Neural cell (in vitro differentiated cells): ENCODE results near the gene PLA2G4F. TPM values are rescaled to one million over a fixed set of nuclear protein-coding genes. Genes with fewer than 3 reads are reported as not detected.

Experiments used
- H2AFZ ChIP-seq: fragments of 200-600, 300-800 bp; sonication (generic), shearing (Covaris generic); 2 replicates; pipeline ENCODE4 v1.6.0; 2014; ENCODE audit warnings: low read depth, mild to moderate bottlenecking, antibody characterized with exemption, low read length, moderate library complexity
- H3F3A ChIP-seq: fragments of 200-600 bp; shearing (Covaris generic); 2 replicates; pipeline ENCODE4 v1.6.1; 2016; ENCODE audit warnings: mild to moderate bottlenecking, moderate library complexity, mixed read lengths, antibody characterized with exemption, low read length; ENCODE audit not compliant: insufficient read depth, poor library complexity, severe bottlenecking
- H3K27ac ChIP-seq: fragments of 200-600, 300-800 bp; sonication (generic), shearing (Covaris generic); 2 replicates; pipeline ENCODE4 v1.5.1; 2014; ENCODE audit warnings: mild to moderate bottlenecking, low read length, moderate library complexity
- H3K27me3 ChIP-seq: fragments of 300-800, 200-600 bp; sonication (generic), shearing (Covaris generic); 2 replicates; pipeline ENCODE4 v1.6.0; 2014; ENCODE audit warnings: mild to moderate bottlenecking, low read depth, low read length, moderate library complexity; ENCODE audit not compliant: insufficient read depth
- H3K36me3 ChIP-seq: fragments of 300-800, 200-600 bp; sonication (generic), shearing (Covaris generic); 2 replicates; pipeline ENCODE4 v1.5.1; 2014; ENCODE audit warnings: mild to moderate bottlenecking, antibody characterized with exemption, low read length, moderate library complexity; ENCODE audit not compliant: insufficient read depth
- H3K4me2 ChIP-seq: fragments of 300-800, 200-600 bp; sonication (generic), shearing (Covaris generic); 2 replicates; pipeline ENCODE4 v1.6.0; 2014; ENCODE audit warnings: mild to moderate bottlenecking, low read length
- H3K4me3 ChIP-seq: fragments of 300-800, 200-600 bp; sonication (generic), shearing (Covaris generic); 2 replicates; pipeline ENCODE4 v1.5.1; 2014; ENCODE audit warnings: mild to moderate bottlenecking, low read length, moderate library complexity
- H3K79me2 ChIP-seq: fragments of 200-600 bp; shearing (Covaris generic); replicated peaks from 2 replicates; pipeline ENCODE4 v1.6.0; 2014; ENCODE audit warnings: mild to moderate bottlenecking, low read length, moderate library complexity; ENCODE audit not compliant: insufficient read depth
- H3K9ac ChIP-seq: fragments of 300-800, 200-600 bp; sonication (generic), shearing (Covaris generic); 2 replicates; pipeline ENCODE4 v1.6.1; 2016; ENCODE audit warnings: mild to moderate bottlenecking, low read length, mixed read lengths
- H3K9me2 ChIP-seq: fragments of 200-600 bp; shearing (Covaris generic); 2 replicates; pipeline ENCODE4 v1.6.1; 2016; ENCODE audit warnings: mild to moderate bottlenecking, low read length, mixed read lengths; ENCODE audit not compliant: insufficient read depth
- H3K9me3 ChIP-seq: fragments of 200-600, 300-800 bp; sonication (generic), shearing (Covaris generic); 2 replicates; pipeline ENCODE4 v1.6.1; 2016; ENCODE audit warnings: mild to moderate bottlenecking, mixed run types, low read length, moderate library complexity, mixed read lengths
- H4K20me1 ChIP-seq: fragments of 200-600 bp; shearing (Covaris generic); 2 replicates; pipeline ENCODE4 v1.6.1; 2016; ENCODE audit warnings: mild to moderate bottlenecking, mixed run types; ENCODE audit not compliant: insufficient read depth
- EP300 ChIP-seq: fragments of 450-650 bp; conservative IDR thresholded peaks from 2 replicates; pipeline ENCODE4 v1.6.1; 2014; ENCODE audit warnings: antibody characterized with exemption, mild to moderate bottlenecking, moderate library complexity; ENCODE audit not compliant: poor library complexity, severe bottlenecking
- EZH2 ChIP-seq: fragments of 200-600, 300-800 bp; shearing (Covaris generic), sonication (generic); IDR thresholded peaks from 2 replicates; pipeline ENCODE4 v1.6.1; 2014; ENCODE audit warnings: antibody characterized with exemption, low read length, borderline replicate concordance, mild to moderate bottlenecking; ENCODE audit not compliant: insufficient read depth, poor library complexity, severe bottlenecking
- MXI1 ChIP-seq: fragments of 450-650 bp; conservative IDR thresholded peaks from 2 replicates; pipeline ENCODE4 v1.6.1; 2014; ENCODE audit warnings: antibody characterized with exemption, mild to moderate bottlenecking; ENCODE audit not compliant: poor library complexity, severe bottlenecking
- POLR2AphosphoS5 ChIP-seq: IDR thresholded peaks from 2 replicates; pipeline ENCODE4 v1.6.1; 2012
- RAD21 ChIP-seq: fragments of 450-650 bp; conservative IDR thresholded peaks from 2 replicates; pipeline ENCODE4 v1.6.1; 2014; ENCODE audit warnings: antibody characterized with exemption, mild to moderate bottlenecking, moderate library complexity
- SMC3 ChIP-seq: fragments of 450-650 bp; conservative IDR thresholded peaks from 2 replicates; pipeline ENCODE4 v1.6.1; 2014; ENCODE audit warnings: antibody characterized with exemption, mild to moderate bottlenecking, moderate library complexity; ENCODE audit not compliant: poor library complexity
- TAF1 ChIP-seq: IDR thresholded peaks from 2 replicates; pipeline ENCODE4 v1.6.1; 2012; ENCODE audit warnings: low read depth
- polyA plus RNA-seq: library from polyadenylated mRNA; depleted of rRNA; stranded (reverse); fragments of >200 nt; gene quantifications from 2 replicates; pipeline ENCODE4 v1.2.3, GENCODE V29; 2014
- TF ChIP-seq, protein P1 (sequence below): IDR thresholded peaks from 2 replicates; pipeline ENCODE4 v1.6.1; 2012; ENCODE audit warnings: borderline replicate concordance
- TF ChIP-seq, protein P2 (sequence below): fragments of 450-650 bp; IDR thresholded peaks from 2 replicates; pipeline ENCODE4 v1.5.1; 2014; ENCODE audit warnings: antibody characterized with exemption, mild to moderate bottlenecking, moderate library complexity; ENCODE audit not compliant: poor library complexity, severe bottlenecking

PLA2G4F gene
- polyA plus RNA-seq, 1 donor from 2014 or later, result not detected

DNA sequence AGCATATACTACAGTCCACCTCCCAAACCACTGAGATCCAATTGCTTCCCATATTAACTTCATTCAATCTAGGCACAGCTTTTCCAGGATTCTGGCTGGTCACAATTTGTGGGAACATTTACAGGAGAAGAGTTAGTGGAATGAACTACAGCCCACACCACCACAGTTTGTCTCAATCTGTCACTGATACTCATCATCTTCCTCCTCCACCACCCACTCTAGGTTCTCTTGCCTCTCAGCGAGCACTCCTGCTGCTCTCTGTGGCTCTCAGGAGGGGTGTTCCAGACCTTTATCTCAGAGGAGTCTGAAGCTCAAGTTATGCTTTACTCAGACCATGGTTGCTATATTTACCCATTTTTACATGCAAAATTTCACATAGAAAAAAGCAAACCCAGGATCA, 36.2 kb downstream of the PLA2G4F start:
- TF ChIP-seq RAD21, result no peak
- TF ChIP-seq, protein P1, sequence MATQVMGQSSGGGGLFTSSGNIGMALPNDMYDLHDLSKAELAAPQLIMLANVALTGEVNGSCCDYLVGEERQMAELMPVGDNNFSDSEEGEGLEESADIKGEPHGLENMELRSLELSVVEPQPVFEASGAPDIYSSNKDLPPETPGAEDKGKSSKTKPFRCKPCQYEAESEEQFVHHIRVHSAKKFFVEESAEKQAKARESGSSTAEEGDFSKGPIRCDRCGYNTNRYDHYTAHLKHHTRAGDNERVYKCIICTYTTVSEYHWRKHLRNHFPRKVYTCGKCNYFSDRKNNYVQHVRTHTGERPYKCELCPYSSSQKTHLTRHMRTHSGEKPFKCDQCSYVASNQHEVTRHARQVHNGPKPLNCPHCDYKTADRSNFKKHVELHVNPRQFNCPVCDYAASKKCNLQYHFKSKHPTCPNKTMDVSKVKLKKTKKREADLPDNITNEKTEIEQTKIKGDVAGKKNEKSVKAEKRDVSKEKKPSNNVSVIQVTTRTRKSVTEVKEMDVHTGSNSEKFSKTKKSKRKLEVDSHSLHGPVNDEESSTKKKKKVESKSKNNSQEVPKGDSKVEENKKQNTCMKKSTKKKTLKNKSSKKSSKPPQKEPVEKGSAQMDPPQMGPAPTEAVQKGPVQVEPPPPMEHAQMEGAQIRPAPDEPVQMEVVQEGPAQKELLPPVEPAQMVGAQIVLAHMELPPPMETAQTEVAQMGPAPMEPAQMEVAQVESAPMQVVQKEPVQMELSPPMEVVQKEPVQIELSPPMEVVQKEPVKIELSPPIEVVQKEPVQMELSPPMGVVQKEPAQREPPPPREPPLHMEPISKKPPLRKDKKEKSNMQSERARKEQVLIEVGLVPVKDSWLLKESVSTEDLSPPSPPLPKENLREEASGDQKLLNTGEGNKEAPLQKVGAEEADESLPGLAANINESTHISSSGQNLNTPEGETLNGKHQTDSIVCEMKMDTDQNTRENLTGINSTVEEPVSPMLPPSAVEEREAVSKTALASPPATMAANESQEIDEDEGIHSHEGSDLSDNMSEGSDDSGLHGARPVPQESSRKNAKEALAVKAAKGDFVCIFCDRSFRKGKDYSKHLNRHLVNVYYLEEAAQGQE, result no peak
- no peak for TF ChIP-seq MXI1
- no peak for TF ChIP-seq EP300
- TF ChIP-seq POLR2AphosphoS5, result no peak
- no peak for TF ChIP-seq EZH2
- H4K20me1 ChIP-seq, result no peaks in the 10 kb centered on the region
- no peaks in the 10 kb centered on the region for H3K27me3 ChIP-seq
- no peaks in the 10 kb centered on the region for H3K79me2 ChIP-seq
- H3K4me3 ChIP-seq, result no peak overlapping the region
- H3K4me2 ChIP-seq, result no peak overlapping the region
- no peaks in the 10 kb centered on the region for H3F3A ChIP-seq
- H3K9me3 ChIP-seq, result no peaks in the 10 kb centered on the region
- H2AFZ ChIP-seq, result no peak overlapping the region
- no peaks in the 10 kb centered on the region for H3K9me2 ChIP-seq
- H3K27ac ChIP-seq, result no peak overlapping the region
- no peak overlapping the region for H3K9ac ChIP-seq
- no peaks in the 10 kb centered on the region for H3K36me3 ChIP-seq

DNA sequence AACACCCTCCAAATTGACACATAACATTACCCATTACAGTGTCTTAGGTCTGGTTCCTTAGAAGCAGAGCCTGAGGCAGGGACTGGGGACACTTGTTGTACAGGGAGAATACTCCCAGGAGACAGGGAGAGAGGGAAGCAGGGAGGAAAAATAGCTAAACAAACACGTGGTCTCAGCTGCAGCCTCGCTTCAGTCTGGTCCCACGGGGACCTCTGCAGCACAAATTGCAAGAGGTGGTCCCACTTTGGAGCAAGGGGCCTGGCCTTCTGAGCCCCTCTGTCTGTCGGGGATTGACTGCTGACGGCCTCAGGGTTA, 37.0 kb downstream of the PLA2G4F start:
- H2AFZ ChIP-seq, result no peak overlapping the region
- no peaks in the 10 kb centered on the region for H3F3A ChIP-seq
- H3K79me2 ChIP-seq, result no peaks in the 10 kb centered on the region
- no peaks in the 10 kb centered on the region for H3K27me3 ChIP-seq
- no peak overlapping the region for H3K27ac ChIP-seq
- H4K20me1 ChIP-seq, result no peaks in the 10 kb centered on the region
- H3K4me2 ChIP-seq, result no peak overlapping the region
- no peaks in the 10 kb centered on the region for H3K36me3 ChIP-seq
- H3K4me3 ChIP-seq, result no peak overlapping the region
- TF ChIP-seq RAD21 (no peak), MXI1 (no peak), TAF1 (no peak), POLR2AphosphoS5 (no peak), EZH2 (no peak), EP300 (no peak), SMC3 (no peak)
- TF ChIP-seq, protein P1, result no peak
- TF ChIP-seq, protein P2, sequence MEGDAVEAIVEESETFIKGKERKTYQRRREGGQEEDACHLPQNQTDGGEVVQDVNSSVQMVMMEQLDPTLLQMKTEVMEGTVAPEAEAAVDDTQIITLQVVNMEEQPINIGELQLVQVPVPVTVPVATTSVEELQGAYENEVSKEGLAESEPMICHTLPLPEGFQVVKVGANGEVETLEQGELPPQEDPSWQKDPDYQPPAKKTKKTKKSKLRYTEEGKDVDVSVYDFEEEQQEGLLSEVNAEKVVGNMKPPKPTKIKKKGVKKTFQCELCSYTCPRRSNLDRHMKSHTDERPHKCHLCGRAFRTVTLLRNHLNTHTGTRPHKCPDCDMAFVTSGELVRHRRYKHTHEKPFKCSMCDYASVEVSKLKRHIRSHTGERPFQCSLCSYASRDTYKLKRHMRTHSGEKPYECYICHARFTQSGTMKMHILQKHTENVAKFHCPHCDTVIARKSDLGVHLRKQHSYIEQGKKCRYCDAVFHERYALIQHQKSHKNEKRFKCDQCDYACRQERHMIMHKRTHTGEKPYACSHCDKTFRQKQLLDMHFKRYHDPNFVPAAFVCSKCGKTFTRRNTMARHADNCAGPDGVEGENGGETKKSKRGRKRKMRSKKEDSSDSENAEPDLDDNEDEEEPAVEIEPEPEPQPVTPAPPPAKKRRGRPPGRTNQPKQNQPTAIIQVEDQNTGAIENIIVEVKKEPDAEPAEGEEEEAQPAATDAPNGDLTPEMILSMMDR, result no peak
- no peaks in the 10 kb centered on the region for H3K9me3 ChIP-seq
- H3K9me2 ChIP-seq, result no peaks in the 10 kb centered on the region
- H3K9ac ChIP-seq, result no peak overlapping the region
